ENCODE data around the gene PREPL.
"Not testable (repeated sequence)": the region's sequence is repeated elsewhere in the genome, so short reads cannot be mapped to it uniquely, and the experiment has no call there.

The PREPL gene

GRCh38 chr2:44361330-44362206 is at the start of gene PREPL, which contains the start of gene CAMKMT:
TSS of gene PREPL (minus strand) at chr2:44361494. CDS start at chr2:44346342, 15,152 bp downstream.
TSS of gene CAMKMT (plus strand) at chr2:44361947.
- DNase-seq (ENCODE audit: low read depth), result peak; percentile 94

GRCh38 chr2:44398243-44398897 is 37.1 kb upstream of the PREPL start:
- DNase-seq (ENCODE audit: low read depth), result no peak

GRCh38 chr2:44397447-44398175 is 36.3 kb upstream of the PREPL start:
- no peak for DNase-seq (ENCODE audit: low read depth)

GRCh38 chr2:44392338-44392943 is 31.1 kb upstream of the PREPL start:
- peak; percentile 11 for DNase-seq (ENCODE audit: low read depth)

GRCh38 chr2:44389895-44390294 is 28.6 kb upstream of the PREPL start:
- no peak for DNase-seq (ENCODE audit: low read depth)

GRCh38 chr2:44388877-44389276 is 27.6 kb upstream of the PREPL start:
- DNase-seq (ENCODE audit: low read depth), result no peak

- DNase-seq (ENCODE audit: low read depth), result not testable (repeated sequence)
Observed at GRCh38 chr2:44385226-44385625, 23.9 kb upstream of the PREPL start.

- DNase-seq (ENCODE audit: low read depth), result no peak
Observed at GRCh38 chr2:44377486-44377885, 16.2 kb upstream of the PREPL start.

- DNase-seq (ENCODE audit: low read depth), result no peak
Observed at GRCh38 chr2:44372246-44372645, 11.0 kb upstream of the PREPL start.

- DNase-seq (ENCODE audit: low read depth), result no peak
Observed at GRCh38 chr2:44371445-44371844, 10.2 kb upstream of the PREPL start.

GRCh38 chr2:44369392-44369791 is 8.1 kb upstream of the PREPL start:
- DNase-seq (ENCODE audit: low read depth), result no peak

GRCh38 chr2:44367591-44367990 is 6.3 kb upstream of the PREPL start:
- DNase-seq (ENCODE audit: low read depth), result no peak

GRCh38 chr2:44364604-44365003 is 3.3 kb upstream of the PREPL start:
- DNase-seq (ENCODE audit: low read depth), result no peak

GRCh38 chr2:44362207-44363015 is 1.1 kb upstream of the PREPL start:
- peak; percentile 18 for DNase-seq (ENCODE audit: low read depth)

- DNase-seq (ENCODE audit: low read depth), result no peak
Observed at GRCh38 chr2:44360749-44361329, 455 bp downstream of the PREPL start.

GRCh38 chr2:44358503-44358902 is 2.8 kb downstream of the PREPL start:
- peak; percentile 60 for DNase-seq (ENCODE audit: low read depth)

GRCh38 chr2:44354761-44355160 is 6.5 kb downstream of the PREPL start:
- DNase-seq (ENCODE audit: low read depth), result no peak

GRCh38 chr2:44352510-44352909 is 8.8 kb downstream of the PREPL start:
- no peak for DNase-seq (ENCODE audit: low read depth)

GRCh38 chr2:44351676-44352075 is 9.6 kb downstream of the PREPL start:
- DNase-seq (ENCODE audit: low read depth), result no peak

- DNase-seq (ENCODE audit: low read depth), result peak; percentile 25
Observed at GRCh38 chr2:44351088-44351487, 10.2 kb downstream of the PREPL start.

- no peak for DNase-seq (ENCODE audit: low read depth)
Observed at GRCh38 chr2:44349506-44349905, 11.8 kb downstream of the PREPL start.

Data from HS-5 (cell line).